KOPT-K1 (cell line): Measurements from ENCODE around the gene RMI1.

Source experiments
- H3K27ac ChIP-seq: fragments of 200-600 bp; sonication (generic); 2 replicates; pipeline ENCODE4 v1.5.1; 2016; ENCODE audit warnings: antibody characterized with exemption, mild to moderate bottlenecking, low read depth, low read length; ENCODE audit not compliant: poor library complexity, severe bottlenecking
- H3K36me3 ChIP-seq: fragments of 200-600 bp; sonication (generic); 2 replicates; pipeline ENCODE4 v1.5.1; 2017; ENCODE audit warnings: antibody characterized with exemption, mild to moderate bottlenecking, low read length, moderate library complexity; ENCODE audit not compliant: insufficient read depth
- H3K9me3 ChIP-seq: fragments of 200-600 bp; sonication (generic); 2 replicates; pipeline ENCODE4 v1.5.1; 2017; ENCODE audit warnings: antibody characterized with exemption, low read length, mild to moderate bottlenecking; ENCODE audit not compliant: insufficient read depth, poor library complexity, severe bottlenecking

Gene RMI1

GRCh38 chr9:83959061-83959460 lies 21.5 kb upstream of the RMI1 start:
- Histone ChIP-seq H3K9me3 (no peaks in the 10 kb centered on the region), H3K27ac (no peak overlapping the region), H3K36me3 (no peaks in the 10 kb centered on the region)

DNA sequence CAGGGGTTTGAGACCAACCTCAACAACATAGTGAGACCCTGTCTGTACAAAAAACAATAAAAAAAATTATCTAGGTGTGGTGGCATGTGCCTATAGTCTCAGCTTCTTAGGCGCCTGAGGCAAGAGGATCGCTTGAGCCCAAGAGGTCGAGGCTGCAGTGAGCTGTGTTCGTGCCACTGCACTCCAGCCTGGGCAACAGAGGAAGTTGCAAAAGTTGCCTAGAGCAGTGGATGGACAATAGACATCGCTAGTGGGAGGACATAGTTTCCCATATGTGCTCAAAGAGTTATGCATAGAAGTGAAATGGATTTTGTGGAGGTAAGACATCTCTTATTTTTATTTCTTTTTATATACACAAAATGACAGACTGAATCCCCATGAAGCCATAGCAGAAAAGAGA lies 19.6 kb upstream of the RMI1 start:
- Histone ChIP-seq H3K27ac (no peak overlapping the region), H3K9me3 (no peaks in the 10 kb centered on the region), H3K36me3 (peaks cover 5% of the 10 kb centered on the region; the same call in 1 of the 2 replicates)

DNA sequence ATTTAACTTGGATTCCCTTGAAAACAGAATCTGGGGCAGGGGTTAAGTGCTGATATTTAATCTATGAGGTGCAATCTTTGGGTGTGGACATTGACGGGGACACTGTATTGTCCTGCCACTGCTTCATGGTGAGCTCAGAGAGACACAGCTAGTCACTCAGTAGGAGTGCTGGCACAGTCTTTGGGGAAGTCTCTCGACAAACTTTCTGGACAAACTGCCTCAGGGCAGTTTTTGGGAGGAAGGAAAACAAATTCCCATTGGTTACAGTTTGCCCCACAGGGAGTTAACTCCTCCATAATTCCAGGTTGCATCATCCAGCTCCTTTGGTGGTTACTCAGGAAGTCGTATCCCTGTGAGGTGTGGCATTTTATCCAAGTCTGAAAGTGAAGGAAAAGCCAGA lies 18.4 kb upstream of the RMI1 start:
- Histone ChIP-seq H3K36me3 (peaks cover 16% of the 10 kb centered on the region), H3K27ac (no peak overlapping the region), H3K9me3 (no peaks in the 10 kb centered on the region)

DNA sequence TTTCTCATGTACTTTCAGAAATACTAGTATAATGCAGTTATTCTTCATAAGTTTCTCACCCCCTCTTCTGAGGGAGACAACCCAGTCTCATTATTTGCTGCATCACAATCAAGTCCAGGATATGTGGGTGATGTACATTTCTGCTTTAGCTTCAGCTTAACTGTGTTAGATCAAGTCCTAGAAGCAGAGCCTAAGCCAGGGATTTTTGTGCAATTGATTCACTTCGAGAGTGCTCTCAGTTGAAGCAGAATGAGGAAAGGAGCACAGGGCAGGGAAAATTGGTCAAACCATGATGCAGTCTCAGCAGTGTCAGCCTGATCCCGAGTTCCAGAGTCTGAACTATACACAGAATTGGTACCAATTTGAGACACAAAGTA lies 15.6 kb upstream of the RMI1 start:
- no peaks in the 10 kb centered on the region for H3K9me3 ChIP-seq
- no peak overlapping the region for H3K27ac ChIP-seq
- H3K36me3 ChIP-seq: peaks cover 44% of the 10 kb centered on the region

GRCh38 chr9:83965350-83966208 lies 15.0 kb upstream of the RMI1 start:
- H3K9me3 ChIP-seq: no peaks in the 10 kb centered on the region
- peaks cover 51% of the 10 kb centered on the region for H3K36me3 ChIP-seq
- H3K27ac ChIP-seq: no peak overlapping the region

- no peak overlapping the region for H3K27ac ChIP-seq
- peaks cover 57% of the 10 kb centered on the region for H3K36me3 ChIP-seq
- no peaks in the 10 kb centered on the region for H3K9me3 ChIP-seq
These were observed 14.4 kb upstream of the RMI1 start for GRCh38 chr9:83966209-83966582.

DNA sequence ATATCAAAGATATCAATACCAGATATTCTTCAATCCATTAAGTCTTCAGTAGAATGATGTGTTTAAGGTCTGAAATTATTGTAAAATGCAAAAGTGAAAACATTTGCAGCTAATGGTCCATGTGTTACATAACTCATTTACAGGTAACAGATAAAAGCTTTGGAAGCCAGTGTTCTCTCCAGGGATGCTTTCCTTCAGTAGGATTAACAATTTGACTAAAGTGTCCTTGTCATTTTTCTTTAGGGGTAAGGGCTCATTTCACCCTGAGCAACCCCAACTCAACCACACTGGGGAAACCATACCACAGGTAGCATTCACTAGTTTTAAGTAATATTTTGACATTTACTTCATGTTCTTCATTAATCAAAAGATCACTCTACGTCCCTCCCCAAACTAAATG lies 13.5 kb upstream of the RMI1 start:
- H3K36me3 ChIP-seq: peaks cover 65% of the 10 kb centered on the region
- no peak overlapping the region for H3K27ac ChIP-seq
- H3K9me3 ChIP-seq: no peaks in the 10 kb centered on the region

GRCh38 chr9:83969602-83970001 lies 11.0 kb upstream of the RMI1 start:
- H3K36me3 ChIP-seq: peaks cover 91% of the 10 kb centered on the region
- no peak overlapping the region for H3K27ac ChIP-seq
- H3K9me3 ChIP-seq: no peaks in the 10 kb centered on the region

DNA sequence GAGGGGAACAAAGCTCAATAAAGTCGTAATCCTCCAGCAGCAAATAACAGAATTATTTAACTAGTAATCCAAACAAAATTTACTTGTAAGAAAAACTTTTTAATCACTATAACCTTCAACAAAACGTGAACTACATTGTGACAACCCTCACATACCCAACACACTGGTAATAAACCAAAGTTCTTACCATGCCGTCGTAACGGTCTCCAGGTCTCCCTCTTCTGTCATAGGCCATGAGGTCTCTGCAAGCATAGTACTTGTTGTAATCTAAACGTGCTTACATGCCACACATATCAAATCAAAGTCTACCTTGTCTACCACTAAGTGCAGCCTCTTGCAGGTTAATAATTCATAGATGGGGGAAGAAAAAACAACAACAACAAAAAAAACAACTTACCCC lies 9.1 kb upstream of the RMI1 start:
- H3K36me3 ChIP-seq: peaks cover 100% of the 10 kb centered on the region
- no peaks in the 10 kb centered on the region for H3K9me3 ChIP-seq
- no peak overlapping the region for H3K27ac ChIP-seq

- Histone ChIP-seq H3K27ac (no peak overlapping the region), H3K36me3 (peaks cover 100% of the 10 kb centered on the region)
These were observed 8.3 kb upstream of the RMI1 start for GRCh38 chr9:83972286-83972685.

DNA sequence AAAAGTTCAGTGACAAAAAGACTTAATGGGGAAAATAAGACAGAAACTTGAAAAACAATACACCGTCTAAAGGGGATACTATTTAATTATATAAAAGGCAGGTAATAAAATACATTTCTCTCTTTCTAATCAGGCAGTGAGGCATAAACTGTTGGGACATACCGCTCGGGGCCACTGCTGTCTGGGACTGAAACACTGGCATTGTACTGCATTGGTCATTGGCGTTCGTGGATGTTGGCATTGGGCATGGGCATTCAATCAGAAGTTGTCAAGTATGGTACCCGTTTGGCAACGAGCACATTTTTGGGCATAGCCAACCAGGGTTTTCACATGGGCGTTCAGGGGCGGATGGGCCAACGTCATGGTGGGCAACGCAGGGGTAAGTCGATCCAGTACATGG lies 5.3 kb upstream of the RMI1 start:
- peaks cover 87% of the 10 kb centered on the region for H3K36me3 ChIP-seq

More at GRCh38 chr9:83972286-83972685, 8.3 kb upstream of the RMI1 start:
- H3K9me3 ChIP-seq: no peaks in the 10 kb centered on the region

GRCh38 chr9:83976372-83976771 lies 4.2 kb upstream of the RMI1 start:
- no peak overlapping the region for H3K27ac ChIP-seq
- H3K36me3 ChIP-seq: peaks cover 76% of the 10 kb centered on the region
- no peaks in the 10 kb centered on the region for H3K9me3 ChIP-seq

More for the DNA sequence above, 5.3 kb upstream of the RMI1 start:
- Histone ChIP-seq H3K9me3 (no peaks in the 10 kb centered on the region), H3K27ac (no peak overlapping the region)

GRCh38 chr9:83977196-83977595 lies 3.4 kb upstream of the RMI1 start:
- H3K27ac ChIP-seq: no peak overlapping the region
- peaks cover 68% of the 10 kb centered on the region for H3K36me3 ChIP-seq
- no peaks in the 10 kb centered on the region for H3K9me3 ChIP-seq

- Histone ChIP-seq H3K27ac (peak overlapping the region; percentile 99), H3K9me3 (no peaks in the 10 kb centered on the region), H3K36me3 (peaks cover 48% of the 10 kb centered on the region)
These were observed 1.4 kb upstream of the RMI1 start for GRCh38 chr9:83978992-83979811.

- Histone ChIP-seq H3K36me3 (peaks cover 41% of the 10 kb centered on the region), H3K27ac (peak within 1 kb of the TSS; percentile 99), H3K9me3 (no peaks in the 10 kb centered on the region)
These were observed 702 bp upstream of the RMI1 start, which contains the start of gene HNRNPK for GRCh38 chr9:83979812-83980394. HNRNPK (minus strand) TSS chr9:83980215; CDS start chr9:83978252, 1,963 bp downstream.
